Measurements from ENCODE around the gene DNM2. TPM values are rescaled to one million over a fixed set of nuclear protein-coding genes. Genes with fewer than 3 reads are reported as not detected.
A peak's percentile ranks its signal among the peaks of the same experiment; 100 is the strongest.

Gene DNM2
- total RNA-seq, 1 donor from 2014 or later = 117 TPM

DNA sequence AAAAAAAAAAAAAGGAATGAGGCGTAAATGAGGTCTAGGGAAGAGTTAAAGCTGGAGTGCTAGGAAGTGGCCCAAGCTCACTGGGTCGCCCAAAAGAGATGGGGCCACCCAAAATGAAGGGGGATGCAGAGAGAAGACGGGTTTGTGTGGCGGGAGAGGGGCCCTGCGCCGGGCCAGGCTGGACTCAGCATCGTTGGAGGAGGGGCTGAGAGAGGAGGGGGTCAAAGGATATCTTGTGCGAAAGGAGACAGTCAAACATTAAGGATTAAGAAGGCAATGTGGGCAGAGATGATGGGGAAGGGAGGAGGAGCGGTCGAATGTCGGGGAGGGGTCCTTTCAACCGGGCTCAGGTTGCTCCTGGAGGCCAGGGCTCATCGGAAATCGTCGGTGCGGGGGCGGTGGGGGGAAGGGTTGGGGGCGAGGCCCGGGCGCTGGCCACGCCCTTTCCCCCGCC is 152.6 kb downstream of the DNM2 start:
- Mint-ChIP-seq H3K4me3 (peak overlapping the region; percentile 87), H3K9me3 (no peaks in the 10 kb centered on the region), H3K36me3 (ENCODE audit: low read depth) (no peaks in the 10 kb centered on the region), H3K27ac (ENCODE audit: unreplicated experiment) (peak overlapping the region; percentile 98), H3K27me3 (ENCODE audit: low read depth) (no peaks in the 10 kb centered on the region), H3K4me1 (peaks cover 33% of the 10 kb centered on the region)
- DNase-seq (ENCODE audit: low read depth, low spot score) = no peak
- TF ChIP-seq, protein P1, sequence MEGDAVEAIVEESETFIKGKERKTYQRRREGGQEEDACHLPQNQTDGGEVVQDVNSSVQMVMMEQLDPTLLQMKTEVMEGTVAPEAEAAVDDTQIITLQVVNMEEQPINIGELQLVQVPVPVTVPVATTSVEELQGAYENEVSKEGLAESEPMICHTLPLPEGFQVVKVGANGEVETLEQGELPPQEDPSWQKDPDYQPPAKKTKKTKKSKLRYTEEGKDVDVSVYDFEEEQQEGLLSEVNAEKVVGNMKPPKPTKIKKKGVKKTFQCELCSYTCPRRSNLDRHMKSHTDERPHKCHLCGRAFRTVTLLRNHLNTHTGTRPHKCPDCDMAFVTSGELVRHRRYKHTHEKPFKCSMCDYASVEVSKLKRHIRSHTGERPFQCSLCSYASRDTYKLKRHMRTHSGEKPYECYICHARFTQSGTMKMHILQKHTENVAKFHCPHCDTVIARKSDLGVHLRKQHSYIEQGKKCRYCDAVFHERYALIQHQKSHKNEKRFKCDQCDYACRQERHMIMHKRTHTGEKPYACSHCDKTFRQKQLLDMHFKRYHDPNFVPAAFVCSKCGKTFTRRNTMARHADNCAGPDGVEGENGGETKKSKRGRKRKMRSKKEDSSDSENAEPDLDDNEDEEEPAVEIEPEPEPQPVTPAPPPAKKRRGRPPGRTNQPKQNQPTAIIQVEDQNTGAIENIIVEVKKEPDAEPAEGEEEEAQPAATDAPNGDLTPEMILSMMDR (conservative IDR thresholded peaks at IDR 0.05) = no peak

DNA sequence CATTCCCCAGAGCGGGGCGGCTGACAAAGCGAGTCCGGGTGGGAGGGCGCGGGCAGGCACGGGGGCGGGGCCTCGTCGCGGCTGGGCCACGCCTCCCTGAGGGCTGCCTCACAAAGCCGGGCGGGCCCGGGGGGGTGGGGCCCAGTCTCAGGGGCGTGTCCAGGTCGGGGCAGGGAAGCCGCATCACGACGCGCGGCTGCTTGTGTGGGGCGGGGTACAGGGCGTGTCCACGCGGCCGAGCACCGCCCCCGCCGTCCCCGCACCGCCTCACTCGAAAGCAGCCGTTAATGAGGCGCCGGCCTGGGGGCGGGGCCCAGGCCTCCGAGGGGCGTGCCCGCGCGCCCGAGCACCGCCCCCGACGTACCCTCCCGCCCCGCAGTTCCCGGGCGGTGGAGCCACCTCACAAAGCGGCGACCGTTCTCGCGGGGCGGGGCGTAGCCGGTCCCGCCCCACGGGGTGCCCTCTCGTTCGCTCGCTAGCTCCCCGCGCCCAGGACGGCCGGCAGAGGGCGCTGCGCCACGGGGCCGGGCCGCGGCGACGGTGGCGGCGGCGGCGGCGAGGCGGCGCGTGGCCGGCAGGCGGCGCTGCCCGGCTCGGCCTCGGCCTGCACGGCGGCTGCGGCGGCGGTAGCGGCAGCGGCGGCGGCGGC is 153.2 kb downstream of the DNM2 start, which contains the start of gene CARM1:
CARM1 (plus strand) TSS at position 599 of the 649 bp plus-strand sequence. CDS start 150 bp downstream, outside the sequence.
- DNase-seq (ENCODE audit: low read depth, low spot score) = peak; percentile 97
- TF ChIP-seq, protein P1 (conservative IDR thresholded peaks at IDR 0.05) = peak; percentile 71
- Mint-ChIP-seq H3K36me3 (ENCODE audit: low read depth) (no peaks in the 10 kb centered on the region), H3K4me1 (peaks cover 33% of the 10 kb centered on the region), H3K27ac (ENCODE audit: unreplicated experiment) (peak within 1 kb of the TSS; percentile 98), H3K9me3 (no peaks in the 10 kb centered on the region), H3K4me3 (peak within 1 kb of the TSS; percentile 90), H3K27me3 (ENCODE audit: low read depth) (no peaks in the 10 kb centered on the region)

DNA sequence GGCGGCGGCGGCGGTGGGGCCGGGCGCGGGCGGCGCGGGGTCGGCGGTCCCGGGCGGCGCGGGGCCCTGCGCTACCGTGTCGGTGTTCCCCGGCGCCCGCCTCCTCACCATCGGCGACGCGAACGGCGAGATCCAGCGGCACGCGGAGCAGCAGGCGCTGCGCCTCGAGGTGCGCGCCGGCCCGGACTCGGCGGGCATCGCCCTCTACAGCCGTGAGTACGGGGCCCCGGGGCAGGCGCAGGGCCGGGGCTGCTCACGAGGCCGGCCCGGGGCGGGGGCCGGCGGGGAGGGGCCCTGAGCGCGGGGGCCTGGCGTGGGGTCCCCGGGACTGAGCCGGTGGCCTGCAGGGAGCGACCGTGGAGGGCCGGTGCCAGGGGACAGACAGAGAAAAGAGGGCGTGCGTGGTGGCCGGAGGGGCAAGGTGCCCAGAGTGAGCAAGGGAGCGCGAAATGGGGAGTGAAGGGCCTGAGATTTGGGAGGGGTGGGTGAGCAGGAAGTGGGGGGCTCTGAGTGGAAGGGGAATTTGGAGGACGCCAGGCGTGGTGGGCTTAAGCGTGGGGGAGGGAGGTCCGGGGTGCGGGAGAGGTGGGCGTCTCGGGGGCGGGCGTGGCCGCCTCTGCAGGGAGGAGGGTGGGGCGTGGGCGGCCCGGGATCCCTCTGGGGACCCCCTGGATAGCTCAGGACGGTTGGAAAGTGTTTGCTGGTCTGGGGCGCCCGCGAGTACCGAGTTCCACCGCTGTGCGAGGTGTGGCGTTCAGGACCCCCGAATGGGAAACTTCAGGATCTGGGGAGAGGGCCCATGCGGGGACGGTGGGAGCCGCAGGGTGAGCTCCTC is 154.0 kb downstream of the DNM2 start:
- no peaks in the 10 kb centered on the region for H3K9me3 Mint-ChIP-seq
- H3K27me3 Mint-ChIP-seq (ENCODE audit: low read depth) = no peaks in the 10 kb centered on the region
- peaks cover 41% of the 10 kb centered on the region for H3K4me1 Mint-ChIP-seq
- TF ChIP-seq, protein P1 (conservative IDR thresholded peaks at IDR 0.05) = peak; percentile 50
- peak overlapping the region; percentile 90 for H3K4me3 Mint-ChIP-seq
- peak overlapping the region; percentile 83 for H3K27ac Mint-ChIP-seq (ENCODE audit: unreplicated experiment)
- DNase-seq (ENCODE audit: low read depth, low spot score) = no peak
- no peaks in the 10 kb centered on the region for H3K36me3 Mint-ChIP-seq (ENCODE audit: low read depth)

DNA sequence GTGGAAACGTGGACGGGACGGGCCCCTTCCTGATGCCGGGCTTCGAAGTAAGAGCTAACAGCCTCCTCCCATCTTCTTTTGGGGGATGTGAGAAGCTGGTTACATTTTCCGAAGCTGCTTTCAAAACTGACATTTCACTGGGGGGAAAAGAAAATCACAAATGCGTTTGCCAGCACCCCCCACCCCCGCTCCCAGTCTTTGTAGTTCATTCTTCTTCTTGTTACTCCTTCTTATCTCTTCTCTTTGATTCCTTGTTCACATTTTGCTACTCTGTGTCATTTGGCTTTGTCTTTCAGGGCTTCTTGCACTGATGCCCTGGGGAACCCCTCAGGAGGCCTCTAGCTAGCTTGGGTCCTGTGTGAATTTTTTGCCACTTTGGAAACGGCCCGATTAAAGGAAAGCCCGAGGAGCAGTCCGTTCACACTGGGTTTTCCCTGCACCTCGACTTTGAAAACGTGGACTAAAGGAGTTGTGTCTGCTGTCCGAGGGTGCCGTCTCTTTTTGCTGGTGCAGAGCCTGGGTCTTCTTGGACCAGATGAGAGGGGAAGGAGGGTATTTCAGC is 154.7 kb downstream of the DNM2 start:
- TF ChIP-seq, protein P1 (conservative IDR thresholded peaks at IDR 0.05) = peak; percentile 14

DNA sequence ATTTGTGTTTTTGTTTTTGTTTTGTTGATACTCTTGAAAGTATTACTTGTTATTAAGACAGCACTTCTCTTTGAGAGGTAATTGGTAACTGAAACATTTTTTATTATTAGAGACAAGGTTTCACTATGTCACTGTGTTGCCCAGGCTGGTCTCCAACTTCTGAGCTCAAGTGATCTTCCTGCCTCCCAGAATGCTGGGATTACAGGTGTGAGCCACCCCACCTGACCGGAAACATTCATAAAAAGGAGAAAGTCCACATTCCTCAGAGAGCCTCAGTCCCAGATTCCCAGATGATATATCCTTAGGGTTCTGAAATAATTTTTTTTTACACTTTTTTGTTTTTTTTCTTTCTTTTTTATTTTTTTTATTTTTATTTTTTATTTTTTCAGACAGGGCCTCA is 156.1 kb downstream of the DNM2 start:
- peaks cover 45% of the 10 kb centered on the region for H3K4me1 Mint-ChIP-seq
- H3K36me3 Mint-ChIP-seq (ENCODE audit: low read depth) = peaks cover under 1% of the 10 kb centered on the region
- no peak for DNase-seq (ENCODE audit: low read depth, low spot score)
- H3K4me3 Mint-ChIP-seq = peak overlapping the region; percentile 83
- H3K27me3 Mint-ChIP-seq (ENCODE audit: low read depth) = no peaks in the 10 kb centered on the region
- no peaks in the 10 kb centered on the region for H3K9me3 Mint-ChIP-seq
- TF ChIP-seq, protein P1 (conservative IDR thresholded peaks at IDR 0.05) = no peak
- H3K27ac Mint-ChIP-seq (ENCODE audit: unreplicated experiment) = no peak overlapping the region

More for the DNA sequence above, 154.7 kb downstream of the DNM2 start:
- Mint-ChIP-seq H3K27me3 (ENCODE audit: low read depth) (no peaks in the 10 kb centered on the region), H3K36me3 (ENCODE audit: low read depth) (no peaks in the 10 kb centered on the region), H3K27ac (ENCODE audit: unreplicated experiment) (peak overlapping the region; percentile 83), H3K4me1 (peaks cover 41% of the 10 kb centered on the region), H3K4me3 (peak overlapping the region; percentile 90), H3K9me3 (no peaks in the 10 kb centered on the region)
- no peak for DNase-seq (ENCODE audit: low read depth, low spot score)
